Choroid plexus epithelial cell (primary cell): ENCODE results near the gene CCDC178.
"Not testable (repeated sequence)": the region's sequence is repeated elsewhere in the genome, so short reads cannot be mapped to it uniquely, and the experiment has no call there.

Experiments
- DNase-seq: peaks from one replicate; pipeline ENCODE4 v3.0.0-alpha.2; 2010; ENCODE audit warnings: low read depth
- H3K4me3 ChIP-seq: 2 replicates; pipeline ENCODE4 v1.5.1; 2011; ENCODE audit warnings: low read depth, mild to moderate bottlenecking, control low read depth, low read length, moderate library complexity
- CTCF ChIP-seq: conservative IDR thresholded peaks from 2 replicates; pipeline ENCODE4 v1.5.1; 2011; ENCODE audit warnings: low read depth, mild to moderate bottlenecking, control low read depth, inconsistent platforms, low read length, moderate library complexity

The CCDC178 gene

GRCh38 chr18:33356735-33357134, 83.8 kb downstream of the CCDC178 start:
- no peak for DNase-seq
- TF ChIP-seq CTCF = no peak
- H3K4me3 ChIP-seq = no peak overlapping the region

GRCh38 chr18:33355756-33356155, 84.8 kb downstream of the CCDC178 start:
- DNase-seq = no peak
- H3K4me3 ChIP-seq = no peak overlapping the region
- TF ChIP-seq CTCF = no peak

- TF ChIP-seq CTCF = no peak
- no peak overlapping the region for H3K4me3 ChIP-seq
- DNase-seq = no peak
Measured at GRCh38 chr18:33355263-33355662, 85.3 kb downstream of the CCDC178 start.

- TF ChIP-seq CTCF = no peak
- DNase-seq = no peak
- no peak overlapping the region for H3K4me3 ChIP-seq
Measured at GRCh38 chr18:33350256-33350655, 90.3 kb downstream of the CCDC178 start.

- H3K4me3 ChIP-seq, DNase-seq: not testable (repeated sequence)
Measured at GRCh38 chr18:33339733-33340132, 100.8 kb downstream of the CCDC178 start.

GRCh38 chr18:33334781-33335180, 105.7 kb downstream of the CCDC178 start:
- no peak for DNase-seq
- TF ChIP-seq CTCF = no peak

GRCh38 chr18:33330711-33331110, 109.8 kb downstream of the CCDC178 start:
- no peak for TF ChIP-seq CTCF
- no peak for DNase-seq

More at GRCh38 chr18:33334781-33335180, 105.7 kb downstream of the CCDC178 start:
- H3K4me3 ChIP-seq = no peak overlapping the region

GRCh38 chr18:33326975-33327374, 113.5 kb downstream of the CCDC178 start:
- no peak for DNase-seq
- TF ChIP-seq CTCF = no peak
- no peak overlapping the region for H3K4me3 ChIP-seq

More at GRCh38 chr18:33330711-33331110, 109.8 kb downstream of the CCDC178 start:
- H3K4me3 ChIP-seq = no peak overlapping the region
